Esophagus squamous epithelium (tissue), 4 donors: ENCODE data around the gene RNF135.

Experiments
- CTCF ChIP-seq, 6 experiments: fragments of 450-650 bp in 4 of 6; fragments of 200-600 bp in 2 of 6; sonication (generic) in 2 of 6; IDR thresholded peaks; one replicate each; pipeline ENCODE4 v1.5.1; 2016 to 2019; ENCODE audit warnings: antibody characterized with exemption in 6 of 6, mild to moderate bottlenecking in 4 of 6, moderate library complexity in 4 of 6
- POLR2A ChIP-seq, 4 donors: fragments of 450-650 bp; IDR thresholded peaks; one replicate each; pipeline ENCODE4 v1.6.1; 2017; ENCODE audit warnings: antibody characterized with exemption in 4 of 4, mild to moderate bottlenecking in 4 of 4, moderate library complexity in 3 of 4

- TF ChIP-seq CTCF (IDR thresholded peaks at IDR 0.05) = no peak
- TF ChIP-seq POLR2A (IDR thresholded peaks at IDR 0.05) = no peak
These were observed 48.2 kb downstream of the RNF135 start for GRCh38 chr17:31019004-31019403.
